Right lobe of liver (tissue), 4 donors: Measurements from ENCODE around the gene BACE1-AS.

ENCODE experiments used
- CTCF ChIP-seq, 4 donors: fragments of 200-600 bp in 3 of 4; fragments of 450-650 bp in 1 of 4; IDR thresholded peaks; one replicate each; pipeline versions ENCODE4 v1.5.1 to v1.8.0; 2016 to 2022; ENCODE audit warnings: antibody characterized with exemption in 4 of 4, mild to moderate bottlenecking in 2 of 4
- POLR2A ChIP-seq: fragments of 450-650 bp; IDR thresholded peaks from one replicate; pipeline ENCODE4 v1.6.1; 2017; ENCODE audit warnings: antibody characterized with exemption, mild to moderate bottlenecking
- donor health status: DM: no; HTN: no; CAD: no.
- donor health status: DM: no; HTN: no; CAD: no.
- donor health status: DM: no; HTN: yes; CAD: no.

- TF ChIP-seq CTCF (IDR thresholded peaks at IDR 0.05), result no peak
- no peak for TF ChIP-seq POLR2A
These were observed at the start of gene BACE1-AS for GRCh38 chr11:117290809-117291396.
